BJ (cell line): Measurements from ENCODE around the gene NNMT. TPM values are rescaled to one million over a fixed set of nuclear protein-coding genes. Genes with fewer than 3 reads are reported as not detected.

Experiments used
- CTCF ChIA-PET: fragments of 350-600 bp; formaldehyde crosslinking; extraction: SDS; loops from one replicate; lab custom pipeline; 2021; ENCODE audit warnings: antibody characterized with exemption, inconsistent platforms; lab: Yijun Ruan, JAX
- POLR2A ChIA-PET: fragments of 300-600 bp; sonication (Branson Sonifier 250); formaldehyde crosslinking; extraction: SDS; loops from one replicate; lab custom pipeline; 2021; ENCODE audit warnings: antibody characterized with exemption; lab: Charles Lee
- DNase-seq: peaks from one replicate; pipeline ENCODE4 v3.0.0-alpha.2; 2011; ENCODE audit warnings: low read depth
- H3K27me3 ChIP-seq: 2 replicates; pipeline ENCODE4 v1.6.0; 2011; ENCODE audit warnings: low read length; ENCODE audit not compliant: control insufficient read depth, insufficient read depth
- H3K36me3 ChIP-seq: 2 replicates; pipeline ENCODE4 v1.5.1; 2011; ENCODE audit warnings: low read length; ENCODE audit not compliant: control insufficient read depth, insufficient read depth
- H3K4me3 ChIP-seq: 2 replicates; pipeline ENCODE4 v1.5.1; 2011; ENCODE audit warnings: low read depth, mild to moderate bottlenecking, control low read depth, low read length
- CTCF ChIP-seq: IDR thresholded peaks from 2 replicates; pipeline ENCODE4 v1.5.1; 2011; ENCODE audit warnings: low read depth, mild to moderate bottlenecking, control low read depth, inconsistent platforms, low read length, moderate library complexity; ENCODE audit not compliant: insufficient read depth
- polyA plus RNA-seq: library from polyadenylated mRNA; depleted of rRNA; stranded (reverse); fragments of >200 nt; gene quantifications from 2 replicates; pipeline ENCODE4 v1.2.3, GENCODE V29; 2011; rRNA removed

NNMT gene
- polyA plus RNA-seq, 1 experiment, result 724 TPM

GRCh38 chr11:114362326-114362725, 66.1 kb downstream of the NNMT start:
- no peak overlapping the region for H3K4me3 ChIP-seq
- TF ChIP-seq CTCF, result no peak
- H3K36me3 ChIP-seq, result no peaks in the 10 kb centered on the region
- no peak for DNase-seq
- ChIA-PET CTCF (interaction anchor here (1.2 kb wide), 1 partner anchor 74 kb away, joined by 3 read pairs; no protein-coding TSS in a partner anchor), POLR2A (no interaction called here)
- no peaks in the 10 kb centered on the region for H3K27me3 ChIP-seq

DNA sequence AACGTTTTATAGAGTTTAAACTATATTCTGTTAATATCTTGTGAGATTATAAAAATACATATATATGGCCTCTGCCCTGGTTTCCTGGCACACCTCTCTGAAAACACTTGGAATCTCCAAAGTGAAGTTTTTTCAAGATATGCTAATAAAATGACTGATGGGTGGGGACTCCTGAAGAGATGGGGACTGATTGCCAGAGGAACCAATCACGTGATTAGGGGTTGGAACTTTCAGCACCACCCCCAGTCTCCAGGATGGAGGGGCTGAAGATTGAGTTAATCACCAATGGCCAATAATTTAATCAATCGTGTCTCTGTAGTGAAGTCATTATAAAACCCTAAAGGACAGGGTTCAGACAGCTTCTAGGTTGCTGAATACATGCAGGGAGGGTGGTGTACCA, 66.8 kb downstream of the NNMT start:
- POLR2A ChIA-PET, result no interaction called here
- Histone ChIP-seq H3K36me3 (no peaks in the 10 kb centered on the region), H3K4me3 (no peak overlapping the region), H3K27me3 (no peaks in the 10 kb centered on the region)
- TF ChIP-seq CTCF, result no peak
- CTCF ChIA-PET, result interaction anchor here (1.2 kb wide), 1 partner anchor 75 kb away, joined by 3 read pairs; no protein-coding TSS in a partner anchor
- no peak for DNase-seq

Other genes with a start within 250 kb of the NNMT start
- not detected in 2 replicates for gene ZBTB16, start 236.7 kb upstream of the NNMT start, polyA plus RNA-seq
- gene C11orf71, start 104.1 kb downstream of the NNMT start, polyA plus RNA-seq, result 2.1 and 2.2 TPM in 2 replicates
- gene RBM7, start 104.3 kb downstream of the NNMT start, polyA plus RNA-seq, result 35.5 and 61.1 TPM in 2 replicates
- gene REXO2, start 143.1 kb downstream of the NNMT start, polyA plus RNA-seq, result 266 and 420 TPM in 2 replicates